ENCODE results near the gene PTPN9.

Gene PTPN9

GRCh38 chr15:75425966-75426500 lies 153.1 kb downstream of the PTPN9 start:
- FAIRE-seq (no peak), DNase-seq (ENCODE audit: low spot score) (no peak)

DNA sequence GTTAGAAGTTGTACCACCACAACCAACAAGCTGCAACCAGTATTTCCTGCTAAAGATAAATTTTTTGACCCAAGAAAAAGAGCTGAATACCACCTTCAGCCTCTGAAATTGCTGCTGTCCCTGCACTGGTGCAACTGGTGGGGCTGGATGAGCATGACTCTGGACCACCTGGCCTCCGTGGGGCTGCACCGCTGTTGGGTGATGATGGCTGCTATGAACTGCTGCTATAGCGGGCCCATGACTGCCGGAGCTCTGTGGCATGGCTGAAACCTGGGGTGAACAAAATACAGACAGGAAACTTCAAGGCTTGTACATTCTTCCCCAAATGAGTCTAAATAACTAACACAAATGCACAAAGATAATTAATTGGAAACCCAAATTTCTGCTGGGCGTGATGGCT lies 156.6 kb downstream of the PTPN9 start:
- FAIRE-seq (no peak), DNase-seq (ENCODE audit: low spot score) (no peak)

DNA sequence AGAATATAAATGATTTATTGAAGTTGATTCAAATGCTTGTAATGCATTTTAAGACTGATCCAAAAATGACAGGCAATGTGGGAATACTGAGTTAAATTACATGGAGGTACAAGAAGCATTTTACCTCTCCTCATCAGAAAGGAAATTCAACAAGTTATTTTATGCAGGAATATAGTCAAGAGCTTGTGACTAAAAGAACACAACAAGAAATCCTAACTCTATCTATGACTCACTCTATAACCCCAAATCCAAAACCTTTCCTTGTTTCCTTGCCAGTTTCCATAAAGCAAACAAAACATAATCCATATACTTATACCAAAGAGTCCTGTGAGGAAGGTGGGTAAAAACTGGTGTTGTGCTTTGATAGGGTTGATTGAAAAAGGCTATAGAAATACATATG lies 158.4 kb downstream of the PTPN9 start:
- no peak for FAIRE-seq

DNA sequence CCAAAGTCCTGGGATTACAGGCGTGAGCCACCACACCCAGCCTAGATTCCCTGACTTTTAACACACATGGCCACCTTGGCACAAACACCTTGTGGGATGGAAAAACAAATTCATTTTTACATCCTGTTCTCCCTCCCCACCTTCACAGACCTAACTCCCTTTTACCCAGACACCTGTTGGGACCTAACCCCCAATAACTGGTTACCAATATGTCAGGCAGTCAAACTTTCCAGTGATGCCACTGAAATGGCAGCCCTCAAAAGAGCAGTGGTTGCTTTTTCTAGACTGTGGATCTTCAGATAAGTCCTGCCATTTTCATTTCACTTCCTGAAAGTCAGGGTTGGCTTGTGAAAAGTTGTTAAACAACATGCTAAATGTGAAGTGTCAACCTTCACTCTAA lies 162.5 kb downstream of the PTPN9 start:
- DNase-seq (ENCODE audit: low spot score) = no peak
- FAIRE-seq = no peak

More for the DNA sequence above, 158.4 kb downstream of the PTPN9 start:
- no peak for DNase-seq (ENCODE audit: low spot score)
